SW480 (cell line): ENCODE measurements around the gene PDLIM3.
A peak's percentile ranks its signal among the peaks of the same experiment; 100 is the strongest.
"Not testable (repeated sequence)": the region's sequence is repeated elsewhere in the genome, so short reads cannot be mapped to it uniquely, and the experiment has no call there.

ENCODE experiments used
- DNase-seq: peaks from one replicate; pipeline ENCODE4 v3.0.0-alpha.2; 2016; ENCODE audit warnings: low spot score

PDLIM3 gene

DNA sequence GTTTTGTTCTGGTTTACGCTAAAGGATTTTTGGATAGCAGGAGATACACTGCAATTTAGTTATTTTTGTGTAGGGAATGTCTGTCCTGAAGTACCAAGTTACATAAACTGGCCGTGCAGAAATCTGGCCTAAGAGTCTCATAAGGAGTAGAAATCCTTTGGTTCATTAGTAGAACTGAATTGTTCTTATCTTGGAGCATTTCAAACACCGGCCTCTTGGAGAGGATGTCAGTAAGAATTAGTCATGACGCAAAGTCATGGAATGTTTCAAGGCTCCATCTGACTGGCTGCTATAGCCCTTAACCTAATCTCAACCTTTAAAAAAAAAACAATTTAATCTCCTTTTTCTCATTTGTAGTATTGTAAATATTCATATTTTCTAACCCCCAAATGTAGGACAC, 15.2 kb downstream of the PDLIM3 start:
- no peak for DNase-seq

DNA sequence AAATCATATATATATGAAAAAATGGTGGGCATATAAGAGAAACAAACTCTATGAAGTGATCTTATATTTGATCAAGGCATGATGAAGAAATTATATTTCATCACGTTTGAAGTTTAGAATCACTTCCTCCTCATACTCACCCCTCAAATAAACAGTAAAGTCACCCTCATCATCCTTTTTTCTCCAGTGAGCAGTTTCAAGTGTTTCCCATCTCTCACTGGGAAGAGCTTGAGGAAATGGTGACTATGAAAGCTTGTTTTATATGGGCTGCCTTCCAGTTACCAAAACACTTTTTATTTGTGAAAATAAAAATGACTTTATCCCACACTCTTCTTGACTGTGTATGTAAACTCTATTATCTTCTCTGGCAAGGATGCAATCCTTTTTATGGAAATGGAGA, 16.8 kb downstream of the PDLIM3 start:
- DNase-seq = no peak

DNA sequence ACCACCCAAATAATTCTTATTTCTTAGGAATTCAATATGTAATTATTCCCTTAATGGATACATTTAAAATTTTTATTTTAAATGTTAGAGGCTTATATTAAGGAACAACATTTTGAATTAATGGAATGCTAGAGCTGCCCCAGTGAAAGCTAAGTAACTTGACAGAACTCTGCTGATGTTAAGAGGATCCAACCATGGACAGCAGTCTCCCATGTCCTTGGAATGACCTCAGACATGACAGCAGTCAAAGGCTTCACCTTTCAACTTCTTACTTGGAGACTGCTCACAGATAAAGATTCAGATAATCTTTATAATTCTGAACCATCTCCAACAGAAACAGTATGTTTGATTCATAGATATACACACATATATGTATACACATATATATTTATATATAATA, 17.2 kb downstream of the PDLIM3 start:
- no peak for DNase-seq

DNA sequence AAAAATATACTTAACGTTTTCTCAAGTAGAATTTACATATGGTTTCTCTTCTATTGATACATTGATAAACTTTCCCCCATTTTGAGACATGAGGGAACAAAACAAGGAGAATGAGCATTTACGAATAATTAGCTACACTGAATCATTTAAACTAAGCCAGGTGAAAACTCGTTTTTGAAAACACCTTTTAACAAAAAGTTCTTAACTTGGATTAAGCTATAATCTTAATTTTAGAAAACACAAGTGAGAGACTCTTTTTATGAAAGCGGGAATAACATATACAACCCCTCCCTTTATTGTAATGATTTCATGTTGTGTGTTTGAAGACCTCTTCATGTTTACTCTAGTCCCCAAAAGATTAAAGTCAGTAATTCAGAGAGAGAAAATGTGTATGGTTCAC, 20.1 kb downstream of the PDLIM3 start:
- no peak for DNase-seq

DNA sequence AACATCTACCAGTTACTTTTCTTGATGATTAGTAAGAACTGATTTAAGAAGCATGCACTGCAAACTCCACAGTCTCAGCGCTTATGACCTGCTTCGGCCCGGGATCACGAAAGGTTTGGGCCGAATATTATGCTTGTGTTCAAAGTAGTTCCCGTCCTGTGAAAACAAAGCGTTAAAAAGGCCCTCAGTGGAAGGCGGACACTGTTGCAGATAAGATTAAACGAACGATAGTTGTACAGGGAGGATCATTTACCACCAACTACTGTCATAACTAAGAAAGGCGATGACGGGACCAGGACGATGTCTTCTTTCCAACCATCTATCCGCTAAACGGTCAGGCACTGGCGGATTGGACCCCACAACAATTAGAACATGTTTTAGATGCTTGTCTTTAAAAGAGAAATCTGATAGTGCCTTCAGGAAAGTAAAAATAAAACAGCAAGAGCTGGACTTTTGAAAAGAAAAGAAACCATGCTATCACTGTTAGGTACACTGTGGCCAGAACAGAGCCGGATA, 21.1 kb downstream of the PDLIM3 start:
- DNase-seq = no peak

DNA sequence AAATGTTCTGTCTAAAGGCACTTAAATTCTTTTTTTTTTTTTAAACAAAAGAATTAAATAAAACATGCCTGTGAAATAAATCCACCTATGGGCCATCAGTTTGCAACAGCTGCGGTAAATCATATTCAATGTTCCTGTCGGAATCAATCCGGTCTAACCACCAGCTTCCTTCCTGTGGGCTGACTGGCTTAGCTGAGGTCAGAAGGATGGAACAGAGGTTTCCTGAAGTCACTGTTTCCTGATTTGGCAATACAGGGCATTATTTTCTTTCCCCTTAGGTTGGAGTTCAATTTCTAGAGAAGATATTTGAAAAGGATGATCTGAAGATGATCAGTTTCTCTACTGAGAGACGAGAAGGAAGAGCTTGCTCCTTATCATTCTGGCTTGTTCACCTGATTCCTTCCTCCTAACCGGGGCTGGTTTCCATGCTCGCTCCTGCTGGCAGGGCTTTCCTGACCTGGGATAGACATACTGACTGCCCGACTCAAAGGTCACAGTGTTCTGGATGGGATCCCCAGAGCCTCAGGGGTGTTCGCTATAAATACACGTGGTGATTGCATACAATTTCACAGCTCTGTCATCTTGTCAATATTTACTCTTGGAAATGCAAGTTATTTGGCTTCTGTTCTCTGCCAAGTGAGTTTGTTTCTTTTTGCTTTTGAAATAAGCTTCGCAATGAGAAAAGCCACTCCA, 21.7 kb downstream of the PDLIM3 start:
- DNase-seq = peak; percentile 20

DNA sequence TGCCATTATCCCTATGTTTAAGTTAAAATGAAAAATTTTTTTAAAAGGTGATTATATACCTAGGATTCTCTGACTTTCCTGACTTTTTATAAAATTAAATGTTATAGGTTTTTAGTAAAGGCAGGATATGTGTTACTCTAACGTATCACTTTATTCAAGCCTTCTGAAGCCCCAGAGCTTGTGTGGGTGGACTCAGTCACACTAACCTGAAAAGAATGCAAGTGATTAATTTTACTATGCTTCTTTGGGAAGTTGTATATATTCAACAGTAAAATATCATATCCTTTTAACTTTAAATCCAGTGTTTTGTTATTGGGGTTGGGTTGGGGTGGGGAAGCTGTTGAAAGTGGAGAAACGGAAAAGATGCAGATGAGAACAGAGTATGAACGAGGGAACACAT, 22.8 kb downstream of the PDLIM3 start:
- no peak for DNase-seq

DNA sequence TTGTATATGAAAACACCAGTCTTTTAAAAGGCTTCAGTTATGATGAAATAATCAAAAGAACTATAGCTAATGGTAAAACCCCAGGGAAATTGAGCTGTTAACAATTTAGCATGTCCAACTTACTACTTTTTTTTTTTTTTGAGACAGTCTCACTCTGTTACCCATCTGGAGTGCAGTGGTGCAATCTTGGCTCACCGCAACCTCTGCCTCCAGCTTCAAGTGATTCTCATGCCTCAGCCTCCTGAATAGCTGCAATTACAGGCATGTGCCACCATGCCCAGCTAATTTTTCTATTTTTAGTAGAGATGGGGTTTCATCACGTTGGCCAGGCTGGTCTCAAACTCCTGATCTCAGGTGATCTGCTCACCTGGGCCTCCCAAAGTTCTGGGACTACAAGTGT, 24.1 kb downstream of the PDLIM3 start:
- not testable (repeated sequence) for DNase-seq

DNA sequence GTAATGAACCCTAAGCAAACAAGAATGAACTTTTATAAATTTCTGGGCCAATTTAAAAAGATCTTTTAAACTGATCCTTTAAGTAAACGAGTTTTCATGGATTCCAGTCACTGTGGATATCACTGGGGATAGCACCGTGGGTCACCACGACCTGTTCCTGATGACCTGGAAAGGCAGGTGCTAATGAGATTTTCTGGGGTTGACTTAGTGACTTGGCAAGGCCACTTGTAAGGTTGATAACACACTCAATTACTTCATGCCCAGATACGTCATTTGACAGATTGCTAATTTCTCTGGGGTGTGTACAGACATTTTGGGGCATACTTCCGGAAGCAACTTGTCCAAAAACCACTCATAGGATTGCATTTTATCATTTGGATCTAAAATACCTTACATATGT, 24.5 kb downstream of the PDLIM3 start:
- no peak for DNase-seq

DNA sequence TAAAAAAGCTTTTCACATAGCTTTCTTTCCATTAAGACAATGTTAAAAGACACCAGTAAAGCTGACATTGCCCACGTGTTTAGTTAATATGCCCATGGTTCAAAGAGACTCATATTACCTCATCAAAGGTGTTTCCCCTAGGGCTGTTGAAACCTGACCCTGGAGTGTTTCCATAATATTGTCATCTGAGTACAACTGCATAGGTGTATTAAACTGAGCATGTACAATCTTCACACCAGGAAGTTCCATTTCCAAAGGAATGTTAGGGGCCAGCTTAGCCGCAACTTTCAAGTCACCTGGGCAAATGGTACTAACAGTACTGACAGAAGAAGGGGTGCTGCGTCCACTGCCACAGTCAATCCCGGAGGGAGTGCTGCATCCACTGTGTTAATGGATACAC, 27.1 kb downstream of the PDLIM3 start:
- peak; percentile 85 for DNase-seq

DNA sequence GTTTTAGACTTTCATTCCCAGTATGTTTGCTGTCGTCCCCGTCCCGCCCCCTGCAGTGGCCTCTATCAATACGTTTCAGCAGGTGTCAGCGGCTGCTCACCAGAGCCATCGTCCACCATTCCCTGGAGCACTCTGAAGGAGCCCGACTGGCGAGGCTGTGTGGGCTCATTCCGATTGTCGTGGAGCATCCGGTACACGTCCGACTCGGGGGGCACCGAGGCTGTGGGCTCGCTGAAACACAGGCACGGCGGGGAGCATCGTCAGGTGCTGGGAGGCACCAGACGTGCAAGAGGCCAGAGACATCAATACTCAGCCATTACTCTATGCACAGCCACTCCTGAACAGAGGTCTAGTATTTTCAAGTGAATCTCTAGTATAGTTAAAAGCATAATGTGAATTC, 28.9 kb downstream of the PDLIM3 start:
- no peak for DNase-seq

DNA sequence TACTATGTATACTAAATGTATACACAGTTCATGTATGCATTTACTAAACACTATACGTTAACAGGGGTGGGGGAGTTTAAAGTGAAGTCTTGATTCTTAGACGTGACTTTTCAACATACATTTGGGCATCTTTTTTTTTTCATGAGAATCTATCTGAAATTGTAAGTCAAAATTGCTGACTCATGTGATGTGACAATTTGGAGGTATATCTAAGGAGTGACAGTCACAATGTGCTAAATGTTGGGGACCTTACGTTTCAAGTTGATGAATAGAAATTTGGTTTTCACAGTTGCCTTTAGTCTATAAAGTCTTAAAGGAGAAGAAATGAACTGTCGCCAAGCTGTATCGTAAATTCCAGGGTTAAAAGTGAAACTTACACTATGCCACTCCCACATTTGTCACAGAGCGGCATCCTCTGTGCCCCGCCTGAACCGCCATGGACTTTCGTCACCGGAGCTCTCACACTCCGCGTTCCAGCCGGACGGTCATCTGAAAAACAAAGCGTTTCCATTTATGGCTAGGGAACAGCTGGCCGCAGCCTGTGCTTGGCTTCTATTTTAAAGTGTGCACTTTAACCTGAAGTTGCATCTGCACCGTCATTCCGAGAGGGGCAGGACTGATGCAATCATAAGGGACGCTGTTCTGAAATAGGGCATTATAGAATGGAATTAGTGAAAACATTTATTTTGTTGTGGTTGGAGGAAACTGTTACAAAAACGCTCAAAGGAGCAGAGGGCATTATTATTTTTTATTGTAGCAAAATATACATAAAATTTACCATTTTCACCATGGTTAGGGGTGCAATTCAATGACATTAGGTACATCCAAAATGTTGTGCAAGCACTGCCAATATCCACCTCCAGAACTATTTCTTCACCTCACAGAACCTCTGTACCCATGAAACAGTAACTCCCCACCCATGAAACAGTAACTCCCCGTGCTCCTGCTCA, 30.9 kb downstream of the PDLIM3 start:
- DNase-seq = peak; percentile 92

DNA sequence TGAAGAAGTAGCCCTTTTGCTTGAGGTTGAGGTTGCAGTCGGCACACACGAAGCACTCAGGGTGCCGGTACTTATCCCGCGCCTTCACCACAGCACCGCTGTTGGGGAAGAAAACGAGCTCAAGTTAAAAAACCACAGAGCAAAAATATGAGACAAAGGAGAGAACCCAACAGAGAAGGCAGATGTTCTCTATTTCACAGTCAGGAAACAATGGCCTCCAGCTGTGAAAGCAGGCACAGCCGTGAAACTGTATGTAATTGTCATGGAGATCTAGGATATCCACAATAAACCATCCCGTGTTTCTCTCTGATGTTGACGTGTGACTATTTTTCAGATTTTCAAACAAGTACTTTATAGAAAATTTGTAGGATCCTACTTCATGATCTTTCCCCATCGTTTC, 32.9 kb downstream of the PDLIM3 start:
- DNase-seq = no peak

DNA sequence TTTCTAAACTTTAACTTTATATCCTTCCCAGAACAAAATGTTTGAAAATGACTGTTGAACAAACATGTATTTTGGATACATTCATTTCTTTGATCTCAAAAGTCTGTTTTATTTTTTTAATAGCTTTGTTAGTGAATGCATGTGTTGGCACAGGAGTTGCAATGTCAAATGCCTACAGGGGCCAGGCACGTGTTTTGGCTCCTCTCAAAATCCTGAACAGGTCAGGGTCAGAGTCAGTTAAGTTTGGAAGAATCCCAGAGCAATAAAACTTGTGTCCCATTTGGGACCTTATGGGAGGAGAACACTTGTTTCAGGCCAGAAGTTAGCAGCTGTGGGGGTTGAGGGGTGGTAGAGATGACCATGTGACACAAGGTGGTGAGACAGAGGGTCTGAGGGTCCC, 34.7 kb downstream of the PDLIM3 start:
- DNase-seq = no peak

DNA sequence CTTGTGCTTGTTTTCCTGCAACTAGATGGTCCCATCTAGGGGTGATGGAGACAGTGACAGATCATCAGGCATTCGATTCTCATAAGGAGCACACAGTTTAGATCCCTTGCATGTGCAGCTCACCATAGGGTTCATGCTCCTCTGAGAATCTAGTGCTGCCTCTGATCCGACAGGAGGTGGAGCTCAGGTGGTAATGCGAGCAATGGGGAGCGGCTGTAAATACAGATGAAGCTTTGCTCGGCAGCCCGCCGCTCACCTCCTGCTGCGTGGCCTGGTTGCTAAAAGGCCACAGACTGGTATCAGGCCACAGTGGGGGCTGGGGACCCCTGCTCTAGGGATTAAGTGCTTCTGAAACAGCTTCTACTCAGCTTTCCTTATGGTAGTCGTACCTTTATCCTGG, 35.3 kb downstream of the PDLIM3 start:
- DNase-seq = no peak

DNA sequence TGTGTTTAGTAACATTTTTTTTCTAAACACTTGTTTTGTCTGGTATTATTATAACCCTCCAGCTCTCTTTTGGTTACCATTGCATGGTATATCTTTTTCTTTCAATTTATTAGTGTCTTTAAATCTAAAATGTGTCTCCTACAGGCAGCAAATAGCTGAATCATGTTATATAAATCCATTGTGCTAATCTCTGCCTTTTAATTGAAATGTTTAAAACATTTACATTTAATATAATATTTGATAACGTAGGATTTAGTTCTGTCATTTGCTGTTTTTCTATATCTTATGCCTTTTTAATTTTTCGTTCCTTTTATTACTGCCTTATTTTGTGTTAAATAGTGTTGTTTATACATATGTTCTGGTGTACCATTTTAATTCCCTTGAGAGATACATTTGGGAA, 46.7 kb downstream of the PDLIM3 start:
- DNase-seq = no peak

DNA sequence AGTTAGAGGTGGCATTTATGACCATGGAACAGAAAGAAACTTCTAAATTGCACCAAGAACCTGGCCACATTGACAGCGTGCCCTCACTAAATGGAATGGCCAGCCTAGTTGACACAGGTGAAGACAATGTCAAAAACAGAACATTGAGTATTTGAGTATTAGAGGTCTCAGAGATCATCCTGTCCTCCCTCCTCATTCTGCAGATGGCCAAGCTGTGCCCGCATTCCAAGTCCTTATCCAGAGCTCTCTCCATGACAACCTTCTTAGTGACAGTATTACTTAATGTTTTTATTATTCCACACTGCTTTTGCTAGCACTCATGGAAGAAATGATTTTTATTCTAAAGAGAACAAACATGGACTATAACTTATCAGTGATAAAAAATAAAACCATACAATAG, 53.9 kb downstream of the PDLIM3 start:
- DNase-seq = no peak

DNA sequence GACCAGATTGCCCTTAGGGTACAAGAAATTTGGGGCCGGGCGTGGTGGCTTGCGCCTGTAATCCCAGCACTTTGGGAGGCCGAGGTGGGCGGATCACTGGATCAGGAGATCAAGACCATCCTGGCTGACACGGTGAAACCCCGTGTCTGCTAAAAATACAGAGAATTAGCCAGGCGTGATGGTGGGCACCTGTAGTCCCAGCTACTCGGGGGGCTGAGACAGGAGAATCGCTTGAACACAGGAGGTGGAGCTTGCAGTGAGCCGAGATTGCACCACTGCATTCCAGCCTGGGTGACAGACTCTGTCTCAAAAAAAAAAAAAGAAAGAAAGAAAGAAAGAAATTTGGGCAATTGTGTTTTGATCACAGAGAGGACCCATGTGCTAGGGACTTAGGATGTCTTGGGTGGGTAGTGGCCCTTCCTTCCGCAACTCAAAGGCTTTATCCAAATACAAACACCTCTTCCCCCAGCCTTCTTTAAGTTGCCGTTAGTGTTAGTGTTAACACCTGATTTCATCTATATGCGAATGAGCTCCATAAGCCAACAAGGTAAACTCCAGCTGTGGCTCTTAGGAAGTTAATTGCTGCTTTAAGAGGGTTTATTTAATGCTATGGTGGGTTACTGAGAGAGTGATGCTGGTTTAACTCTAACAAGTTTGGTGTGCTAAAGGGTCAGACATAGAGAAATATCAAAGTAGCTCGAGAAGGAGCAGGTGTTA, 55.1 kb downstream of the PDLIM3 start:
- no peak for DNase-seq

DNA sequence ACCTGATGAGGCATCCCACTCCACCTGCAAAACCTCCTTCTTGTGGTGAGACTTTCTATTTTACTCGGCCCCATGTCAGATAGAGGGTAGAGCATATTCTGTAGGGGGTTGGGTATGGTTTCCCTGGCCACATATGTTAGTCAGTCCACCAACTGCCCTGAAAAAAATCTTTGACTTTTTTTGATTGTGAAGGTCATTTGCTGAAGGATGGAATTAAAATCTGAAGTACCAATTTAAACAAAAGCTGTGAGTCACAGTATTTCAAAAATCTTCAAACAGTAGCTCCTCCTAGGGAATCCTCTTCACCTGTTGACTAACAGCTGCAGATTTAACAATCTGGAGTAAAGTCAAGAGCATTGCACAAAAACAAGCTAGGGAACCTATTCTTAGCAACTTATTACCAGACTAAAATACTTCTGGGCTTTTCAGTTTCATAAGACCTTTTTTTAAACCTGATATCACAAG, 55.8 kb downstream of the PDLIM3 start:
- DNase-seq = no peak

DNA sequence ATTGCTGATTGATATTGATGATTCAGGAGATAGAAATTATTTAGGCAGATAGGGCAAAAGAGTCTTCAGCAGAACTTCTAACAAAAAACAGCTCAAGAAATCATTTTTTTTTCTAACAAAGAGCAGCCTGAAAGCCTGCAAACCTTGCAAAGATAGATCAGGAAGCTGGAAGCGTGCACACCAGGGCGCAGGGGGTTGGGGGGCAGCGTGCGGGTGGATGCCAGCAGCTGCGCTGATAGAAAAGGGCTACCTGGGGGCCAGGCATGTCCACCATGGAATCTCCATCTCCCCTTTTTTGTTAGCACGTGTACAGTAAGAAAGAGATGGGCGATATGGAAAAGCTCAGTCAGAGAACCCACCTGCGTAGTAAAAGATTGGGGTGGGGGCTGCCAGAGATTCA, 62.1 kb downstream of the PDLIM3 start:
- no peak for DNase-seq

DNA sequence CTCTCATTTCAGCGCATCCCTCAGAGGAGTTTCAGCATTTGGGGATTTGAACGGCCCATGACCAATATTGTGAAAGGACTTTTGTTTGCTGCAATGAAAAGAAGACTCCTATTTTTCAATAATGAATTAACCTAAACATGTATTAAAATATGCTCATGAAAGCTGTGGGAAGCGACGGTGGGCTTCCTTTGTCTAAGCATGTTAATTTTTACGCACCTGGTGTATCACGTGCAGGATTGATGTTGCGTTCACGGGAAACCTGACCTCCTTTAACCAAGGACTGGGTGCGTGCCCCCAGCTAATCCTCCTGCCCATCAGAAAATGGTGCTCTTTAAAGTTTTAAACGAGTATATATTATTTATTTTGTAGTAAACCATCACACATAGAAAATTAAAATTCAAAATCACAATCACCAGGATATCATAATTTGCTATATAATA, 63.2 kb downstream of the PDLIM3 start:
- DNase-seq = no peak
